ENCODE measurements around the gene PYGO2. TPM values are rescaled to one million over a fixed set of nuclear protein-coding genes. Genes with fewer than 3 reads are reported as not detected.
A peak's percentile ranks its signal among the peaks of the same experiment; 100 is the strongest.

Gene PYGO2
- total RNA-seq, 1 experiment from 2014 or later = 33.2 TPM

GRCh38 chr1:154948079-154948478, 13.5 kb downstream of the PYGO2 start:
- Histone ChIP-seq H2AFZ (no peak overlapping the region), H3K27me3 (ENCODE audit: insufficient read depth, low read depth) (no peaks in the 10 kb centered on the region), H3K4me1 (replicated peaks; ENCODE audit: insufficient read depth) (no peaks in the 10 kb centered on the region), H3K79me2 (ENCODE audit: low read depth) (no peaks in the 10 kb centered on the region), H3F3A (ENCODE audit: insufficient read depth, low read depth) (no peaks in the 10 kb centered on the region), H3K9me3 (ENCODE audit: insufficient read depth, low read depth) (no peaks in the 10 kb centered on the region), H3K27ac (no peak overlapping the region), H3K4me3 (no peak overlapping the region), H3K36me3 (ENCODE audit: low read depth) (no peaks in the 10 kb centered on the region), H4K20me1 (ENCODE audit: insufficient read depth) (no peaks in the 10 kb centered on the region), H3K9me2 (ENCODE audit: insufficient read depth) (no peaks in the 10 kb centered on the region), H3K4me2 (no peak overlapping the region)
- no TSS peak for BruUV-seq (replicated peaks)
- intact Hi-C loops (cut with micrococcal nuclease; ENCODE audit: unreplicated experiment) = no loop called here
- ChIA-PET POLR2A (ENCODE audit: unreplicated experiment) (no interaction called here), CTCF (interaction anchor here (0.5 kb wide), 1 partner anchor 598 kb away, joined by 3 read pairs; no protein-coding TSS in a partner anchor)
- DNase-seq = no peak
- TF ChIP-seq EZH2 (IDR thresholded peaks at IDR 0.05; ENCODE audit: low read depth) (no peak), CTCF (conservative IDR thresholded peaks at IDR 0.05) (no peak)

GRCh38 chr1:154945962-154946850, 15.4 kb downstream of the PYGO2 start:
- BruUV-seq (replicated peaks) = TSS peak; percentile 29
- Histone ChIP-seq H4K20me1 (ENCODE audit: insufficient read depth) (no peaks in the 10 kb centered on the region), H3F3A (ENCODE audit: insufficient read depth, low read depth) (no peaks in the 10 kb centered on the region), H3K9me3 (ENCODE audit: insufficient read depth, low read depth) (no peaks in the 10 kb centered on the region), H3K4me2 (no peak overlapping the region), H2AFZ (no peak overlapping the region), H3K9me2 (ENCODE audit: insufficient read depth) (no peaks in the 10 kb centered on the region), H3K27ac (no peak overlapping the region), H3K27me3 (ENCODE audit: insufficient read depth, low read depth) (no peaks in the 10 kb centered on the region), H3K36me3 (ENCODE audit: low read depth) (no peaks in the 10 kb centered on the region), H3K79me2 (ENCODE audit: low read depth) (no peaks in the 10 kb centered on the region), H3K4me1 (replicated peaks; ENCODE audit: insufficient read depth) (peaks cover 12% of the 10 kb centered on the region; the same call in 1 of the 2 replicates), H3K4me3 (no peak overlapping the region)
- ChIA-PET POLR2A (ENCODE audit: unreplicated experiment) (no interaction called here), CTCF (no interaction called here)
- no peak for TF ChIP-seq CTCF (conservative IDR thresholded peaks at IDR 0.05)
- no peak for TF ChIP-seq EZH2 (IDR thresholded peaks at IDR 0.05; ENCODE audit: low read depth)
- intact Hi-C loops (cut with micrococcal nuclease; ENCODE audit: unreplicated experiment) = no loop called here
- no peak for DNase-seq

- Histone ChIP-seq H3K9me3 (ENCODE audit: insufficient read depth, low read depth) (no peaks in the 10 kb centered on the region), H3K4me2 (no peak overlapping the region), H3K27ac (no peak overlapping the region), H3K36me3 (ENCODE audit: low read depth) (no peaks in the 10 kb centered on the region), H4K20me1 (ENCODE audit: insufficient read depth) (no peaks in the 10 kb centered on the region), H3K4me1 (replicated peaks; ENCODE audit: insufficient read depth) (peaks cover 12% of the 10 kb centered on the region; the same call in 1 of the 2 replicates), H2AFZ (no peak overlapping the region), H3K79me2 (ENCODE audit: low read depth) (no peaks in the 10 kb centered on the region), H3K9me2 (ENCODE audit: insufficient read depth) (no peaks in the 10 kb centered on the region), H3F3A (ENCODE audit: insufficient read depth, low read depth) (no peaks in the 10 kb centered on the region), H3K27me3 (ENCODE audit: insufficient read depth, low read depth) (no peaks in the 10 kb centered on the region), H3K4me3 (no peak overlapping the region)
- TF ChIP-seq EZH2 (IDR thresholded peaks at IDR 0.05; ENCODE audit: low read depth) = no peak
- no peak for TF ChIP-seq CTCF (conservative IDR thresholded peaks at IDR 0.05)
- BruUV-seq (replicated peaks) = no TSS peak
- intact Hi-C loops (cut with micrococcal nuclease; ENCODE audit: unreplicated experiment) = no loop called here
- POLR2A ChIA-PET (ENCODE audit: unreplicated experiment) = no interaction called here
- DNase-seq = no peak
- CTCF ChIA-PET = no interaction called here
Observed at GRCh38 chr1:154945160-154945961, 16.2 kb downstream of the PYGO2 start.

All from PC-9 (cell line).